Brain microvascular endothelial cell (primary cell): ENCODE data around the gene LSP1.
A peak's percentile ranks its signal among the peaks of the same experiment; 100 is the strongest.

Experiments used
- DNase-seq: peaks from one replicate; pipeline ENCODE4 v3.0.0-alpha.2; 2020
- H3K27ac ChIP-seq: fragments of 250-450 bp; sonication (Bioruptor Pico); 2 replicates; pipeline ENCODE4 v1.5.1; 2020; ENCODE audit warnings: mild to moderate bottlenecking, moderate library complexity
- H3K27me3 ChIP-seq: fragments of 250-450 bp; sonication (Bioruptor Pico); replicated peaks from 2 replicates; pipeline ENCODE4 v1.5.1; 2020; ENCODE audit warnings: mild to moderate bottlenecking
- H3K36me3 ChIP-seq: fragments of 250-450 bp; sonication (Bioruptor Pico); replicated peaks from 2 replicates; pipeline ENCODE4 v1.5.1; 2020; ENCODE audit warnings: mild to moderate bottlenecking
- H3K4me3 ChIP-seq: 2 replicates; pipeline ENCODE4 v1.5.1; 2011; ENCODE audit warnings: low read depth, mild to moderate bottlenecking, control low read depth, low read length, moderate library complexity
- CTCF ChIP-seq: IDR thresholded peaks from 2 replicates; pipeline ENCODE4 v1.5.1; 2011; ENCODE audit warnings: low read depth, mild to moderate bottlenecking, moderate library complexity, low read length, control low read depth, inconsistent platforms; ENCODE audit errors: missing control alignments
- in situ Hi-C: cut with HindIII; loops from 2 replicates; pipeline ENCODE4 v1.10.0; 2017; ENCODE audit warnings: low sequenced_read_pairs, low pct_ligation_motif_present

LSP1 gene

DNA sequence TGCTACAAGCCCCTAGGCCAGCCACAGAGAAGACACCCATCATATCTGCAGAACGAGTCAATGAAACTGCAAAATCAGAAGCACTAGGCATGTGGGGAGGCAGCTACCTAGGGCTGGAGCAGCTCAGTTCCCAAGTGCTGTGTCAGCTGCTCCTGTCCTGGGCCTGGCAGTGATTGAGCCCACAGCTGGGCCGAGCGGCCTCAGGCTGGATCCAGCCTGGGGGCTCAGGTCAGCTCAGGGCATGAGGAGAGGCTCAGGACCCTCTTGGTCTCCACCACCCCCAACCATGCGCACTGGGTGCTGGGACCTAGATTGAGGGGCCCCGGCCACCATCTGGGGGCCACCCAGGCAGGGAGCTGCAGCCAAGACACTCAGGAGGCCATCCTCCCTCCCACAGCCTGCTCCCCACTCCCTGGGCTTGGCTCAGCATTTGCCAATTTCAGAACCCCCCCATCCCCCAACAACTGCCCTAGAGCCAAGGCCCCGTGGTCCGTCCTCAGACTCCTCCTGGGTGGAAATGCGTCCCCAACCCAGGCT lies 64.2 kb downstream of the LSP1 start:
- no peak for TF ChIP-seq CTCF
- DNase-seq, result no peak
- Histone ChIP-seq H3K27ac (no peak overlapping the region), H3K27me3 (no peaks in the 10 kb centered on the region), H3K36me3 (no peaks in the 10 kb centered on the region), H3K4me3 (no peak overlapping the region)
- in situ Hi-C loops, result no loop called here

DNA sequence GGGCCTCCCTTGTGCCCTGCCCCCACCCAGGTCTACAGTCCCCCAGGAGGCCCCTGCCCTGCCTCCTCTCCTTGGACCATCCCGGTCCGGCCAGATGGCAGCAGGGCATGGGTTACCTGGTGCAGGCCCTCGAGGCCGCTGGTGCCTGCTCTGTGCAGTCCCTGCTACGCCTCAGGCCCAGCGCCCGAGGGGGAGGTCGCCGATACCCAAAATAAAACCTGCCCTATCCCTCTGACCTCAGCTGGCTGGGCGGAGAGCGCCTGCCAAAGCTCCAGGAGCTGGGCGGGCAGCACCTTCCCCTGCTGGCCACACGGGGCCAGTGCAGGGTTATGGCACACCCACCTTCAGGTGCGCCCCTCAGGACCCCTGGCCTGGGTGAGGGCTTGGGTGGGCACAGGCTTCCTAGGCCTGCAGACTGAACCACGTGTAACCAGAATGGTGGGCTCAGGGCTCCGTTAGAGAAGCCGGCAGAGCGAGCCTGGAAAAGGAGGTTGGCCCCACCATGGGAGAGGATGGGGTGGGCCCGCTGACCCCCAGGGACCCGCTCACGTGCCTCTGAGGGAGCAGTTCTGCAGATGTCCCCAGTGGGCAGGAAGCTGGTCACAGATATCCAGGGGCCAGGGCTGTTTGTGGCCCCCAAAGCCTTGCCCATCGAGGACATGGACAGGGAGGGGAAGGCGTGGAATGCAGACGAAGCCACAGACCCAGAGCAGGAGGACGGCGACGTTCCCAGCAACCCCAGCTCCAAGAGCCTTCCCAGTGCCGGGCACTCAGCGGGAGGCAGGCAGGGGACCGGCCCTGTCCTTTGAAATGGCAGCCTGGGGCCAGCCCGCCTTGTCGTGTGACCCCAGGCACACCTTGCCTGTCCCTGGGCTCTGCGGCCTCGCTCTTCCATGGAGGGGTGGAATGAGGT lies 64.9 kb downstream of the LSP1 start:
- Histone ChIP-seq H3K4me3 (no peak overlapping the region), H3K36me3 (no peaks in the 10 kb centered on the region), H3K27ac (no peak overlapping the region), H3K27me3 (no peaks in the 10 kb centered on the region)
- no peak for DNase-seq
- peak; percentile 62 for TF ChIP-seq CTCF
- in situ Hi-C loops, result no loop called here

- in situ Hi-C loops, result no loop called here
- peak; percentile 16 for TF ChIP-seq CTCF
- H3K27me3 ChIP-seq, result no peaks in the 10 kb centered on the region
- H3K4me3 ChIP-seq, result no peak overlapping the region
- no peak overlapping the region for H3K27ac ChIP-seq
- no peaks in the 10 kb centered on the region for H3K36me3 ChIP-seq
- DNase-seq, result no peak
Measured at GRCh38 chr11:1918436-1919315, 65.8 kb downstream of the LSP1 start.

DNA sequence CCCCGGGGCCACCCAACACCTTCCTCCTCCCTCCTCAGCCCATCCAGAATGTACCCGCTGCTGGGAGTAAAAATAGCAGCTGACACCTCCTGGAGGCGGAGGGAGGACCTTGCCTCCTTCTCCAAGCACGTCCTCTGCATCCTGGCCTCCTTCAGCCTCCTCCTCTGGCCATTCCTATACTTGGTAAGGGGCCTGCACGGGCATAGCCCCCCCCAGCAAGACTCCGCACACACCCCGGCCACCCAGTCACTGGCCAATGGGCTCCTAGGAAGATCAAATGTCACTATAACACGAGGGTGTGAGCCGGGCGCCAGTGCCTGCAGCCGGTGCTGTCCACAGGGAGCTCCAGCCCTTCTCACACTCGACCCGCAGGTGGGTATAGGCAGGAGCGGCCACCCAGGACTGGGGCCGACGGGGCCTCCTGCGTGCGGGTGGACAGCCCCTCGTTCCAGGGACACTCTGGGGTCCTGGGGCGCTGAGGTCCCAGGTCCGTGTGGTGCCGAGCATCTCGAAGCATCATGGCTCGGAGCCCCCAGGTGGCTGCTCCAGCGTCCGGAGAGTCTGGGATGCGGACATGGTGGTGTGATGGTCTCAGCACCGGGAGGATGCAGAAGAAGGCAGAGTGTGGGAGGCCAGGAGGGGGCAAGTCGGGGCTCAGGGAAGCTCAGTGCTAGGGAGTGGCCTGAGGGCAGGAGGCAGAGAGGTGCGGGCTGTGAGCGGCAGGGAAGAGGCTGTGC lies 66.7 kb downstream of the LSP1 start, which contains the start of gene TNNT3:
Gene TNNT3 (plus strand): TSS at position 313 of the 737 bp plus-strand sequence. CDS start 3,172 bp downstream, outside the sequence.
- no peaks in the 10 kb centered on the region for H3K36me3 ChIP-seq
- H3K4me3 ChIP-seq, result no peak within 1 kb of the TSS
- H3K27me3 ChIP-seq, result no peaks in the 10 kb centered on the region
- peak; percentile 7 for TF ChIP-seq CTCF
- H3K27ac ChIP-seq, result no peak within 1 kb of the TSS
- in situ Hi-C loops, result no loop called here
- DNase-seq, result no peak

DNA sequence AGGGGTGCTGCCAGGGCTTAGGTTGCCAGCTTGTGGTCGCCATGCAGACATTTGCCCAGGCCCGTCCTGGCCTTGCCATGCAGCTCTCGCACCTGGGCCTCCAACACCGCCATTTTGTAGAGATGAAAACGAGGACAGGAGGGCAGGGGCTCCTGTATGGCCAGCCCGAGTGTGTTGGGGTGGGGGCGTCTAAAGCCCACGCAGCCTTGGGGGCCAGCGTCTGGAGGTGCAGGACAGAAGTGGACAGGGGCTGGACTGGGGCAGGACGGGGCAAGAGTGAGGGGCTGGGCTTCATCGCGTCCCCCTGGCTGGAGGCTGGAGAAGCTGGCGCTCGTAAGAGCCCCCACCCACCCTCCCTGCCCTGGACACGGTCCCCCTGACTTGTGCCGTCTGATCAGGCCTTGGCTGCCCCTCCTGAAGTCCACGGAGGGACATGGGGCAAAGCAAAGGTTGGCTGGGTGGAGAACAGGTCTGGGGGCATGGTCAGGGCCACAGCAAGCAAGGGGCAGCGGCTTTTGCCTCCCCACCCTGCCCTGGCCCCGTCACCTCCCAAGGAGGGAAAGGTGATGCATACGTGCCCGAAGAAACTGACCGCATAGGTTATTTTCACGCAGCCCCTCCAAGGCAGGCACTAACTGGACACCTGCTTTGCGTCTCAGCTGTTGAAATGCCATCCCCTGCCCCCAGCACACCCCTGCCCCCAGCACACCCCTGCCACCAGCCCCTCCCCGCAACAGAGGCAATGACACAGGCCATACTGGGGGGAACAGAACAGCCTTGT lies 67.4 kb downstream of the LSP1 start:
- Histone ChIP-seq H3K27ac (no peak overlapping the region), H3K36me3 (no peaks in the 10 kb centered on the region), H3K4me3 (no peak overlapping the region), H3K27me3 (no peaks in the 10 kb centered on the region)
- in situ Hi-C loops, result no loop called here
- DNase-seq, result no peak
- TF ChIP-seq CTCF, result no peak
